HL-60 (cell line): ENCODE results near the gene POLRMT.

Experiments
- DNase-seq, 2 experiments: peaks; one replicate each; pipeline ENCODE4 v3.0.0-alpha.2; 2010 to 2020; ENCODE audit warnings: low read depth in 1 of 2, low spot score in 1 of 2
- H3K27ac ChIP-seq: fragments of 250-450 bp; sonication (Bioruptor Pico); replicated peaks from 2 replicates; pipeline ENCODE4 v1.5.1; 2020; ENCODE audit warnings: mild to moderate bottlenecking, moderate library complexity
- H3K27me3 ChIP-seq: fragments of 250-450 bp; sonication (Bioruptor Pico); 2 replicates; pipeline ENCODE4 v1.5.1; 2021; ENCODE audit warnings: mild to moderate bottlenecking, moderate library complexity; ENCODE audit not compliant: insufficient read depth, poor library complexity, severe bottlenecking
- H3K4me3 ChIP-seq: replicated peaks from 2 replicates; pipeline ENCODE4 v1.5.1; 2011; ENCODE audit warnings: mild to moderate bottlenecking, control low read depth, low read length; ENCODE audit not compliant: insufficient read depth
- CTCF ChIP-seq: IDR thresholded peaks from one replicate; pipeline ENCODE4 v1.5.1; 2011; ENCODE audit warnings: low read length, control low read depth, inconsistent platforms; ENCODE audit not compliant: insufficient read depth
- GABPA ChIP-seq: IDR thresholded peaks from 2 replicates; pipeline ENCODE4 v1.6.1; 2012; ENCODE audit warnings: low read depth
- POLR2AphosphoS5 ChIP-seq: IDR thresholded peaks from 2 replicates; pipeline ENCODE4 v1.6.1; 2012; ENCODE audit warnings: low read depth
- REST ChIP-seq: IDR thresholded peaks from 2 replicates; pipeline ENCODE4 v1.6.1; 2012; ENCODE audit warnings: low read depth; ENCODE audit not compliant: insufficient replicate concordance
- SPI1 ChIP-seq: IDR thresholded peaks from 2 replicates; pipeline ENCODE4 v1.6.1; 2012; ENCODE audit warnings: low read depth, mild to moderate bottlenecking, borderline replicate concordance

Gene POLRMT

GRCh38 chr19:645912-646778 lies 12.8 kb upstream of the POLRMT start:
- TF ChIP-seq CTCF = no peak
- no peak for TF ChIP-seq REST
- no peak for TF ChIP-seq GABPA
- no peak for TF ChIP-seq SPI1
- no peak for TF ChIP-seq POLR2AphosphoS5
- no peak for DNase-seq
- H3K27me3 ChIP-seq = no peaks in the 10 kb centered on the region
- H3K27ac ChIP-seq = no peak overlapping the region
- H3K4me3 ChIP-seq = no peak overlapping the region

GRCh38 chr19:644789-645188 lies 11.5 kb upstream of the POLRMT start:
- no peak for DNase-seq
- TF ChIP-seq POLR2AphosphoS5 (no peak), SPI1 (no peak), REST (no peak), CTCF (no peak), GABPA (no peak)
- H3K4me3 ChIP-seq = no peak overlapping the region
- H3K27me3 ChIP-seq = no peaks in the 10 kb centered on the region
- no peak overlapping the region for H3K27ac ChIP-seq

GRCh38 chr19:644363-644762 lies 11.0 kb upstream of the POLRMT start:
- no peak for DNase-seq
- no peak for TF ChIP-seq GABPA
- no peak for TF ChIP-seq CTCF
- TF ChIP-seq SPI1 = no peak
- no peak for TF ChIP-seq REST
- no peak overlapping the region for H3K27ac ChIP-seq
- no peak overlapping the region for H3K4me3 ChIP-seq
- H3K27me3 ChIP-seq = no peaks in the 10 kb centered on the region
